Endothelial cell of umbilical vein (primary cell): ENCODE measurements around the gene SIRT3. TPM values are rescaled to one million over a fixed set of nuclear protein-coding genes. Genes with fewer than 3 reads are reported as not detected.

Source experiments
- BruUV-seq: library from RNA; stranded (reverse); fragments of 400-500 nt; replicated peaks from 2 replicates; lab custom pipeline; 2021; lab: Mats Ljungman, UMichigan
- CTCF ChIA-PET: fragments of 300-600, 350-600 bp; sonication (Branson Sonifier 250); formaldehyde crosslinking; loops from one replicate; lab custom pipeline; 2021; ENCODE audit warnings: antibody characterized with exemption, inconsistent platforms; lab: Charles Lee
- POLR2A ChIA-PET: fragments of 300-600, 350-600 bp; sonication (Branson Sonifier 250); formaldehyde crosslinking; loops from one replicate; lab custom pipeline; 2021; ENCODE audit warnings: antibody characterized with exemption, inconsistent platforms; lab: Charles Lee
- DNase-seq: peaks from one replicate; pipeline ENCODE4 v3.0.0-alpha.2; 2011; ENCODE audit warnings: low read depth, low spot score
- FAIRE-seq: peaks from 2 replicates; lab custom pipeline; 2011; peaks lifted over from hg19 to GRCh38; lab: Jason Lieb, UNC
- H2AFZ ChIP-seq: 2 replicates; pipeline ENCODE4 v1.6.0; 2012; ENCODE audit warnings: low read depth, low read length, control low read depth, inconsistent platforms
- H3K27ac ChIP-seq: 2 replicates; pipeline ENCODE4 v1.5.1; 2011; ENCODE audit warnings: low read depth, mild to moderate bottlenecking, control low read depth, low read length, moderate library complexity; ENCODE audit not compliant: insufficient read depth
- H3K27me3 ChIP-seq, 2 experiments: 2 replicates each; pipeline versions ENCODE4 v1.6.0 to v1.6.1; 2011; ENCODE audit warnings: low read length in 2 of 2, mixed read lengths in 1 of 2; ENCODE audit not compliant: control insufficient read depth in 2 of 2, insufficient read depth in 2 of 2
- H3K36me3 ChIP-seq, 2 experiments: 2 replicates in 1 of 2; 3 replicates in 1 of 2; pipeline ENCODE4 v1.5.1; 2011; ENCODE audit warnings: low read length in 2 of 2, mild to moderate bottlenecking in 1 of 2, moderate library complexity in 1 of 2; ENCODE audit not compliant: control insufficient read depth in 2 of 2, insufficient read depth in 2 of 2; ENCODE audit errors: extremely low read depth in 1 of 2
- H3K4me1 ChIP-seq: 3 replicates; pipeline ENCODE4 v1.5.1; 2011; ENCODE audit warnings: mild to moderate bottlenecking, low read length; ENCODE audit not compliant: control insufficient read depth, insufficient read depth; ENCODE audit errors: extremely low read depth
- H3K4me2 ChIP-seq: 2 replicates; pipeline ENCODE4 v1.6.1; 2011; ENCODE audit warnings: low read length, control low read depth, mixed read lengths; ENCODE audit not compliant: insufficient read depth
- H3K4me3 ChIP-seq, 3 experiments: fragments of 200-600 bp in 1 of 3; sonication (generic), shearing (Covaris generic) in 1 of 3; replicated peaks in 1 of 3; 2 replicates each; pipeline ENCODE4 v1.5.1; 2011 to 2016; ENCODE audit warnings: control low read depth in 3 of 3, low read length in 3 of 3, mild to moderate bottlenecking in 2 of 3, inconsistent platforms in 1 of 3, low read depth in 1 of 3, moderate library complexity in 1 of 3; ENCODE audit not compliant: insufficient read depth in 1 of 3
- H3K79me2 ChIP-seq: 2 replicates; pipeline ENCODE4 v1.6.0; 2012; ENCODE audit warnings: low read length, inconsistent platforms; ENCODE audit not compliant: control insufficient read depth, insufficient read depth
- H3K9ac ChIP-seq: replicated peaks from 2 replicates; pipeline ENCODE3; 2011; ENCODE audit warnings: low read length, control low read depth; ENCODE audit not compliant: insufficient read depth; ENCODE audit errors: extremely low read depth
- H3K9me1 ChIP-seq: replicated peaks from 3 replicates; pipeline ENCODE4 v1.6.0; 2011; ENCODE audit warnings: mild to moderate bottlenecking, low read length; ENCODE audit not compliant: control insufficient read depth, insufficient read depth; ENCODE audit errors: extremely low read depth
- H3K9me3 ChIP-seq: replicated peaks from 2 replicates; pipeline ENCODE4 v1.5.1; 2012; ENCODE audit warnings: low read length, inconsistent platforms; ENCODE audit not compliant: control insufficient read depth, insufficient read depth
- H4K20me1 ChIP-seq: replicated peaks from 2 replicates; pipeline ENCODE3; 2011; ENCODE audit warnings: mild to moderate bottlenecking, low read length; ENCODE audit not compliant: control insufficient read depth, insufficient read depth; ENCODE audit errors: extremely low read depth
- CTCF ChIP-seq, 2 donors: IDR thresholded peaks; 1 replicate in 1 of 2; 2 replicates in 1 of 2; pipeline ENCODE4 v1.5.1; 2011; ENCODE audit warnings: low read length in 2 of 2, mild to moderate bottlenecking in 2 of 2, moderate library complexity in 2 of 2, control low read depth in 1 of 2, inconsistent platforms in 1 of 2, low read depth in 1 of 2; ENCODE audit not compliant: insufficient read depth in 1 of 2; ENCODE audit errors: extremely low read depth in 1 of 2
- EZH2 ChIP-seq: IDR thresholded peaks from 2 replicates; pipeline ENCODE4 v1.6.1; 2012; ENCODE audit warnings: borderline replicate concordance, low read depth, mild to moderate bottlenecking, moderate library complexity, low read length, inconsistent platforms; ENCODE audit not compliant: severe bottlenecking
- FOS ChIP-seq: IDR thresholded peaks from 2 replicates; pipeline ENCODE4 v1.6.1; 2011; ENCODE audit warnings: mild to moderate bottlenecking, low read length, moderate library complexity, borderline replicate concordance; ENCODE audit not compliant: insufficient read depth
- GATA2 ChIP-seq: IDR thresholded peaks from 2 replicates; pipeline ENCODE4 v1.7.0; 2011; ENCODE audit warnings: low read depth, mild to moderate bottlenecking, moderate library complexity, mixed read lengths, low read length; ENCODE audit not compliant: insufficient read length, insufficient read depth
- JUN ChIP-seq: IDR thresholded peaks from 2 replicates; pipeline ENCODE4 v1.6.1; 2011; ENCODE audit warnings: borderline replicate concordance, low read depth; ENCODE audit not compliant: insufficient read length, insufficient read depth
- MAX ChIP-seq: IDR thresholded peaks from 2 replicates; pipeline ENCODE4 v1.6.1; 2011; ENCODE audit not compliant: insufficient read depth, insufficient read length
- MYC ChIP-seq: IDR thresholded peaks from one replicate; pipeline ENCODE4 v1.6.1; 2011; ENCODE audit warnings: mild to moderate bottlenecking, low read depth, low read length
- POLR2A ChIP-seq: IDR thresholded peaks from 2 replicates; pipeline ENCODE4 v1.6.1; 2012; ENCODE audit warnings: low read depth, mild to moderate bottlenecking, control low read depth, low read length
- POLR2AphosphoS5 ChIP-seq: IDR thresholded peaks from 2 replicates; pipeline ENCODE4 v1.6.1; 2012; ENCODE audit warnings: low read depth, mild to moderate bottlenecking, control low read depth, low read length, moderate library complexity; ENCODE audit not compliant: insufficient read depth
- dilution Hi-C: fragments of 300-500 bp; cut with MboI; formaldehyde crosslinking; loops from one replicate; pipeline ENCODE4 v1.15.0; 2019; ENCODE audit warnings: low sequenced_read_pairs; ENCODE audit not compliant: extremely low pct_ligation_motif_present
- intact Hi-C: fragments of 100-400 bp; cut with micrococcal nuclease; formaldehyde crosslinking; loops from one replicate; pipeline ENCODE4 v1.10.0; 2022
- polyA plus RNA-seq, 4 experiments: library from polyadenylated mRNA; depleted of rRNA in 3 of 4; stranded (reverse) in 3 of 4; unstranded in 1 of 4; fragments of >200 nt; gene quantifications; 2 replicates each; pipeline versions ENCODE4 v1.2.1 to v1.2.3, GENCODE V29; 2011 to 2012; ENCODE audit warnings: missing spikeins in 1 of 4
- total RNA-seq: library from RNA; stranded (reverse); gene quantifications from 2 replicates; pipeline ENCODE4 v1.2.3, GENCODE V29; 2021

The SIRT3 gene
- total and polyA plus RNA-seq, 2 donors (not counting 3 experiments of a cell fraction or from before 2014, with no cell fraction given) = 12.0 to 18.3 TPM

GRCh38 chr11:278001-278951 is 42.1 kb upstream of the SIRT3 start, which contains the start of gene NLRP6:
Gene NLRP6, plus strand, starts transcription at chr11:278407. Its CDS starts 163 bp downstream, at chr11:278570.
- dilution Hi-C loops (no loop called here), intact Hi-C loops (no loop called here)

GRCh38 chr11:276219-276618 is 40.1 kb upstream of the SIRT3 start:
- no peak for FAIRE-seq
- no peak for TF ChIP-seq JUN
- no peak for TF ChIP-seq POLR2AphosphoS5
- TF ChIP-seq MAX = no peak
- no peak for TF ChIP-seq MYC
- no peak for TF ChIP-seq EZH2
- no peak for TF ChIP-seq CTCF (IDR thresholded peaks at IDR 0.05; ENCODE audit: extremely low read depth in 1 of 2, insufficient read depth in 1 of 2, low read depth in 1 of 2, low read length in 2 of 2)
- TF ChIP-seq GATA2 = no peak
- no peak for TF ChIP-seq FOS
- no peak for TF ChIP-seq POLR2A
- DNase-seq = no peak
- no peaks in the 10 kb centered on the region for H3K36me3 ChIP-seq
- no peak overlapping the region for H3K9ac ChIP-seq
- no peak overlapping the region for H3K27ac ChIP-seq
- H3K4me1 ChIP-seq = no peaks in the 10 kb centered on the region
- no peaks in the 10 kb centered on the region for H3K79me2 ChIP-seq
- BruUV-seq = no TSS peak
- H3K27me3 ChIP-seq = peaks cover 36 to 57% of the 10 kb centered on the region in 2 experiments
- no peaks in the 10 kb centered on the region for H3K9me3 ChIP-seq
- H3K9me1 ChIP-seq = no peaks in the 10 kb centered on the region
- intact Hi-C loops (no loop called here), dilution Hi-C loops (no loop called here)
- ChIA-PET CTCF (interaction anchor here (1.8 kb wide), 1 partner anchor 25 kb away, joined by 12 read pairs; no protein-coding TSS in a partner anchor), POLR2A (no interaction called here)
- H3K4me3 ChIP-seq = no peak overlapping the region
- no peak overlapping the region for H2AFZ ChIP-seq
- H4K20me1 ChIP-seq = no peaks in the 10 kb centered on the region
- H3K4me2 ChIP-seq = no peak overlapping the region

More at GRCh38 chr11:278001-278951, 42.1 kb upstream of the SIRT3 start, which contains the start of gene NLRP6:
- Histone ChIP-seq H3K27ac (no peak within 1 kb of the TSS), H3K79me2 (no peaks in the 10 kb centered on the region), H3K27me3 (peaks cover 48 to 68% of the 10 kb centered on the region in 2 experiments), H4K20me1 (no peaks in the 10 kb centered on the region), H3K36me3 (no peaks in the 10 kb centered on the region), H3K4me1 (no peaks in the 10 kb centered on the region), H3K9me1 (no peaks in the 10 kb centered on the region), H3K9me3 (no peaks in the 10 kb centered on the region), H3K9ac (no peak within 1 kb of the TSS), H3K4me3 (no peak within 1 kb of the TSS), H3K4me2 (no peak within 1 kb of the TSS), H2AFZ (no peak within 1 kb of the TSS)
- POLR2A ChIA-PET = no interaction called here
- BruUV-seq = no TSS peak
- CTCF ChIA-PET = interaction anchor here (1.5 kb wide), 1 partner anchor 28 kb away, joined by 5 read pairs; no protein-coding TSS in a partner anchor
- DNase-seq = no peak
- TF ChIP-seq GATA2 (no peak), POLR2AphosphoS5 (no peak), POLR2A (no peak), MYC (no peak)
- no peak for FAIRE-seq
